Stimulated activated naive B cell treated with anti-CD40 and anti-IgM and Interleukin-4, amounts not matched to agents 10 μg/mL and 1 μg/mL and 100 μg/mL, for 72 hours (primary cell): Measurements from ENCODE around the gene MON1A.
"Not testable (repeated sequence)": the region's sequence is repeated elsewhere in the genome, so short reads cannot be mapped to it uniquely, and the experiment has no call there.

Source experiments
- ATAC-seq, 2 donors: fragments of 150-1000 bp; cut with Tn5 transposase; replicated peaks; 2 replicates each; pipeline ENCODE4 v1.10.0; 2021; ENCODE audit warnings: moderate library complexity in 1 of 2
- DNase-seq: peaks from one replicate; pipeline ENCODE4 v3.0.0; 2021
- H3K27ac Mint-ChIP-seq: one replicate; pipeline ENCODE4 v1.8.0; 2022; ENCODE audit warnings: mild to moderate bottlenecking, mixed read lengths
- H3K27me3 Mint-ChIP-seq, 2 donors: one replicate each; pipeline ENCODE4 v1.8.0; 2022; ENCODE audit warnings: mixed read lengths in 2 of 2
- H3K36me3 Mint-ChIP-seq, 2 donors: one replicate each; pipeline ENCODE4 v1.8.0; 2022; ENCODE audit warnings: mixed read lengths in 2 of 2, mild to moderate bottlenecking in 1 of 2
- H3K4me1 Mint-ChIP-seq, 2 donors: one replicate each; pipeline ENCODE4 v1.8.0; 2022; ENCODE audit warnings: mixed read lengths in 2 of 2, mild to moderate bottlenecking in 1 of 2
- H3K4me3 Mint-ChIP-seq, 2 donors: one replicate each; pipeline ENCODE4 v1.8.0; 2022; ENCODE audit warnings: mild to moderate bottlenecking in 2 of 2, mixed read lengths in 2 of 2, moderate library complexity in 1 of 2
- H3K9me3 Mint-ChIP-seq, 2 donors: one replicate each; pipeline ENCODE4 v1.8.0; 2022; ENCODE audit warnings: mixed read lengths in 2 of 2, mild to moderate bottlenecking in 1 of 2

The MON1A gene

GRCh38 chr3:49929291-49930167 lies at the start of gene MON1A:
MON1A (minus strand) TSS chr3:49929811; CDS start chr3:49913346, 16,465 bp downstream.
- DNase-seq (peak; percentile 89), ATAC-seq (peak; percentile 95 to 97)
- H3K27ac Mint-ChIP-seq, result peak within 1 kb of the TSS; percentile 95
- no peaks in the 10 kb centered on the region for H3K27me3 Mint-ChIP-seq
- peaks cover 4 to 6% of the 10 kb centered on the region in 2 donors for H3K36me3 Mint-ChIP-seq
- peak within 1 kb of the TSS; percentile 94 to 97 for H3K4me3 Mint-ChIP-seq
- H3K9me3 Mint-ChIP-seq, result no peaks in the 10 kb centered on the region
- peaks cover 5 to 21% of the 10 kb centered on the region in 2 donors for H3K4me1 Mint-ChIP-seq

GRCh38 chr3:49976942-49977341 lies 47.3 kb upstream of the MON1A start:
- H3K4me3 Mint-ChIP-seq, result no peak overlapping the region
- no peak overlapping the region for H3K27ac Mint-ChIP-seq
- no peak for DNase-seq
- no peak for ATAC-seq
- peaks cover 19 to 21% of the 10 kb centered on the region in 2 donors for H3K36me3 Mint-ChIP-seq
- H3K9me3 Mint-ChIP-seq, result no peaks in the 10 kb centered on the region
- H3K4me1 Mint-ChIP-seq, result no peaks in the 10 kb centered on the region
- no peaks in the 10 kb centered on the region for H3K27me3 Mint-ChIP-seq

- no peak overlapping the region for H3K27ac Mint-ChIP-seq
- no peak for ATAC-seq
- no peaks in the 10 kb centered on the region for H3K27me3 Mint-ChIP-seq
- peaks cover 2 to 8% of the 10 kb centered on the region in 2 donors for H3K4me1 Mint-ChIP-seq
- H3K9me3 Mint-ChIP-seq, result no peaks in the 10 kb centered on the region
- H3K36me3 Mint-ChIP-seq, result peaks cover 14 to 27% of the 10 kb centered on the region in 2 donors
- no peak overlapping the region for H3K4me3 Mint-ChIP-seq
- DNase-seq, result no peak
Observed at GRCh38 chr3:49972656-49973055, 43.0 kb upstream of the MON1A start.

- H3K9me3 Mint-ChIP-seq, result no peaks in the 10 kb centered on the region
- H3K27me3 Mint-ChIP-seq, result no peaks in the 10 kb centered on the region
- no peak overlapping the region for H3K27ac Mint-ChIP-seq
- H3K4me1 Mint-ChIP-seq, result peaks cover 3 to 15% of the 10 kb centered on the region in 2 donors
- peaks cover 16 to 38% of the 10 kb centered on the region in 2 donors for H3K36me3 Mint-ChIP-seq
- H3K4me3 Mint-ChIP-seq, result no peak overlapping the region
- ATAC-seq (no peak), DNase-seq (no peak)
Observed at GRCh38 chr3:49968346-49968745, 38.7 kb upstream of the MON1A start.

GRCh38 chr3:49967291-49967690 lies 37.7 kb upstream of the MON1A start:
- Mint-ChIP-seq H3K27me3 (no peaks in the 10 kb centered on the region), H3K4me3 (no peak overlapping the region), H3K36me3 (peaks cover 10 to 31% of the 10 kb centered on the region in 2 donors), H3K27ac (peak overlapping the region; percentile 32), H3K4me1 (peaks cover 3 to 15% of the 10 kb centered on the region in 2 donors), H3K9me3 (no peaks in the 10 kb centered on the region)
- ATAC-seq (no peak), DNase-seq (no peak)

- Mint-ChIP-seq H3K9me3 (no peaks in the 10 kb centered on the region), H3K27me3 (no peaks in the 10 kb centered on the region), H3K4me1 (peaks cover 3 to 15% of the 10 kb centered on the region in 2 donors), H3K27ac (no peak overlapping the region), H3K4me3 (no peak overlapping the region), H3K36me3 (peaks cover 10 to 27% of the 10 kb centered on the region in 2 donors)
- DNase-seq (no peak), ATAC-seq (no peak)
Observed at GRCh38 chr3:49966233-49966942, 36.8 kb upstream of the MON1A start.

- no peak for DNase-seq
- Mint-ChIP-seq H3K36me3 (peaks cover 7 to 22% of the 10 kb centered on the region in 2 donors), H3K4me1 (peaks cover 18 to 23% of the 10 kb centered on the region in 2 donors), H3K4me3 (no peak overlapping the region), H3K27ac (peak overlapping the region; percentile 62), H3K27me3 (no peaks in the 10 kb centered on the region), H3K9me3 (no peaks in the 10 kb centered on the region)
- no peak for ATAC-seq
Observed at GRCh38 chr3:49955636-49956035, 26.0 kb upstream of the MON1A start.

GRCh38 chr3:49952924-49953323 lies 23.3 kb upstream of the MON1A start:
- DNase-seq (no peak), ATAC-seq (no peak)
- H3K4me1 Mint-ChIP-seq, result peaks cover 19 to 24% of the 10 kb centered on the region in 2 donors
- no peak overlapping the region for H3K4me3 Mint-ChIP-seq
- no peak overlapping the region for H3K27ac Mint-ChIP-seq
- no peaks in the 10 kb centered on the region for H3K27me3 Mint-ChIP-seq
- H3K9me3 Mint-ChIP-seq, result no peaks in the 10 kb centered on the region
- H3K36me3 Mint-ChIP-seq, result peaks cover 6 to 13% of the 10 kb centered on the region in 2 donors

GRCh38 chr3:49942651-49943050 lies 13.0 kb upstream of the MON1A start:
- peaks cover 24 to 63% of the 10 kb centered on the region in 2 donors for H3K4me1 Mint-ChIP-seq
- peak overlapping the region; percentile 19 to 45 for H3K4me3 Mint-ChIP-seq
- DNase-seq (peak; percentile 18), ATAC-seq (no peak)
- no peaks in the 10 kb centered on the region for H3K27me3 Mint-ChIP-seq
- peaks cover 21 to 37% of the 10 kb centered on the region in 2 donors for H3K36me3 Mint-ChIP-seq
- peaks cover 2 to 3% of the 10 kb centered on the region in 2 donors for H3K9me3 Mint-ChIP-seq
- peak overlapping the region; percentile 47 for H3K27ac Mint-ChIP-seq

GRCh38 chr3:49940667-49941249 lies 11.1 kb upstream of the MON1A start:
- H3K9me3 Mint-ChIP-seq, result peaks cover 2 to 3% of the 10 kb centered on the region in 2 donors
- ATAC-seq (no peak), DNase-seq (no peak)
- H3K4me3 Mint-ChIP-seq, result peak overlapping the region; percentile 96 to 99
- H3K36me3 Mint-ChIP-seq, result peaks cover 15 to 25% of the 10 kb centered on the region in 2 donors
- no peaks in the 10 kb centered on the region for H3K27me3 Mint-ChIP-seq
- H3K4me1 Mint-ChIP-seq, result peaks cover 16 to 44% of the 10 kb centered on the region in 2 donors
- peak overlapping the region; percentile 98 for H3K27ac Mint-ChIP-seq

GRCh38 chr3:49939858-49940666 lies 10.5 kb upstream of the MON1A start, which contains the start of gene RBM6:
RBM6 (plus strand) TSS chr3:49940150; CDS start chr3:49962642, 22,492 bp downstream.
- ATAC-seq, result peak; percentile 95

GRCh38 chr3:49937090-49937489 lies 7.5 kb upstream of the MON1A start:
- DNase-seq, result no peak
- Mint-ChIP-seq H3K27ac (no peak overlapping the region), H3K36me3 (peaks cover 3 to 8% of the 10 kb centered on the region in 2 donors), H3K4me3 (no peak overlapping the region), H3K4me1 (peaks cover 6 to 22% of the 10 kb centered on the region in 2 donors), H3K9me3 (no peaks in the 10 kb centered on the region), H3K27me3 (no peaks in the 10 kb centered on the region)
- no peak for ATAC-seq

More at GRCh38 chr3:49939858-49940666, 10.5 kb upstream of the MON1A start, which contains the start of gene RBM6:
- Mint-ChIP-seq H3K4me3 (peak within 1 kb of the TSS; percentile 96 to 99), H3K27ac (peak within 1 kb of the TSS; percentile 98), H3K4me1 (peaks cover 15 to 37% of the 10 kb centered on the region in 2 donors), H3K36me3 (peaks cover 12 to 22% of the 10 kb centered on the region in 2 donors), H3K9me3 (peaks cover 2 to 3% of the 10 kb centered on the region in 2 donors), H3K27me3 (no peaks in the 10 kb centered on the region)
- peak; percentile 95 for DNase-seq

- not testable (repeated sequence) for DNase-seq, H3K27me3 Mint-ChIP-seq, H3K9me3 Mint-ChIP-seq, H3K4me3 Mint-ChIP-seq, H3K36me3 Mint-ChIP-seq, ATAC-seq, H3K27ac Mint-ChIP-seq
- peaks cover 5 to 21% of the 10 kb centered on the region in 2 donors for H3K4me1 Mint-ChIP-seq
Observed at GRCh38 chr3:49932281-49932680, 2.7 kb upstream of the MON1A start.
